ENCODE data around the gene SPATA4. TPM values are rescaled to one million over a fixed set of nuclear protein-coding genes. Genes with fewer than 3 reads are reported as not detected.

SPATA4 gene
- total and polyA plus RNA-seq, 2 of the 4 experiments (the other 2 are of a cell fraction): under 0.01 to 0.09 TPM

- no peak overlapping the region for H2BK15ac ChIP-seq (ENCODE audit: low read depth, low read length)
- no peak overlapping the region for H3K23ac ChIP-seq (ENCODE audit: low read depth, low read length)
- no CpG with 5 or more reads among the region's 3 CpGs for WGBS, 2 experiments (ENCODE audit: extremely low coverage in 2 of 2, insufficient read length in 1 of 2)
- in situ Hi-C loops (cut with MboI; ENCODE audit: low sequenced_read_pairs): no loop called here
- H3K4me2 ChIP-seq (ENCODE audit: low read depth, low read length): no peak overlapping the region
- H4K8ac ChIP-seq (ENCODE audit: low read depth in 2 of 2, low read length in 2 of 2): no peak overlapping the region
- no peak overlapping the region for H4K5ac ChIP-seq (ENCODE audit: low read depth, low read length)
- H3K36me3 ChIP-seq (ENCODE audit: control insufficient read depth, insufficient read depth, low read length): no peaks in the 10 kb centered on the region
- peak overlapping the region; percentile 54 for H2AFZ ChIP-seq (replicated peaks; ENCODE audit: low read length, poor library complexity)
- ChIA-PET CTCF (no interaction called here), POLR2A (ENCODE audit: unreplicated experiment) (no interaction called here)
- no peak overlapping the region for H3K9ac ChIP-seq (ENCODE audit: low read depth, low read length)
- no peak overlapping the region for H3K56ac ChIP-seq (ENCODE audit: extremely low read depth, insufficient read depth, low read length)
- H3K79me1 ChIP-seq (ENCODE audit: low read depth in 1 of 2, low read length in 2 of 2): no peaks in the 10 kb centered on the region
- intact Hi-C loops (cut with micrococcal nuclease): no loop called here
- ATAC-seq (ENCODE audit: low read depth): no peak
- no peak overlapping the region for H3K4me3 ChIP-seq (ENCODE audit: insufficient read depth, low read depth, low read length)
- H3K4me1 ChIP-seq (ENCODE audit: control insufficient read depth, insufficient read depth, low read length): no peaks in the 10 kb centered on the region
- H2BK5ac ChIP-seq (ENCODE audit: low read depth, low read length, poor library complexity, severe bottlenecking): no peak overlapping the region
- H3K18ac ChIP-seq (ENCODE audit: low read depth, low read length): no peak overlapping the region
- no peak overlapping the region for H2AK5ac ChIP-seq (ENCODE audit: low read depth, low read length)
- no peak overlapping the region for H3K14ac ChIP-seq (replicated peaks; ENCODE audit: low read depth, low read length)
- no peaks in the 10 kb centered on the region for H3K9me1 ChIP-seq (ENCODE audit: insufficient read depth, low read length)
- no peak overlapping the region for H2BK120ac ChIP-seq (ENCODE audit: low read depth, low read length)
- no peak for DNase-seq
- TF ChIP-seq CTCF (conservative IDR thresholded peaks at IDR 0.05; ENCODE audit: low read depth, low read length) (no peak), NFE2L2 (IDR thresholded peaks at IDR 0.05; ENCODE audit: low read depth, low read length) (no peak), ELK1 (IDR thresholded peaks at IDR 0.05; ENCODE audit: borderline replicate concordance, low read depth, low read length) (no peak), MXI1 (IDR thresholded peaks at IDR 0.05; ENCODE audit: borderline replicate concordance, low read depth, low read length) (no peak), MAZ (IDR thresholded peaks at IDR 0.05; ENCODE audit: borderline replicate concordance, low read depth, low read length) (no peak), USF2 (IDR thresholded peaks at IDR 0.05; ENCODE audit: low read depth, low read length) (no peak), BHLHE40 (IDR thresholded peaks at IDR 0.05; ENCODE audit: low read depth, low read length) (no peak), POLR2A (IDR thresholded peaks at IDR 0.05; ENCODE audit: low read depth, low read length) (no peak), FOS (IDR thresholded peaks at IDR 0.05; ENCODE audit: low read depth, low read length) (no peak), CHD1 (IDR thresholded peaks at IDR 0.05; ENCODE audit: low read depth, low read length) (no peak), SMC3 (IDR thresholded peaks at IDR 0.05; ENCODE audit: low read depth, low read length) (no peak), CEBPB (IDR thresholded peaks at IDR 0.05; ENCODE audit: low read depth, low read length) (no peak), RCOR1 (IDR thresholded peaks at IDR 0.05; ENCODE audit: insufficient replicate concordance, low read length) (no peak)
- no peak overlapping the region for H2AK9ac ChIP-seq (replicated peaks; ENCODE audit: low read depth, low read length, poor library complexity)
- H3K4ac ChIP-seq (ENCODE audit: low read depth, low read length): no peak overlapping the region
- no TSS peak for BruUV-seq (replicated peaks)
- no peaks in the 10 kb centered on the region for H3K9me3 ChIP-seq (ENCODE audit: control insufficient read depth, insufficient read depth, low read length)
- no peak overlapping the region for H3K27ac ChIP-seq (ENCODE audit: insufficient read depth, low read length)
- H4K20me1 ChIP-seq (ENCODE audit: insufficient read depth, low read length): no peaks in the 10 kb centered on the region
- no peak overlapping the region for H4K91ac ChIP-seq (ENCODE audit: insufficient read depth, low read depth, low read length)
- H3K27me3 ChIP-seq (ENCODE audit: control insufficient read depth, insufficient read depth, low read length): no peaks in the 10 kb centered on the region
- dilution Hi-C loops (cut with HindIII; ENCODE audit: low sequenced_read_pairs, unreplicated experiment): no loop called here
- no peak overlapping the region for H2BK20ac ChIP-seq (ENCODE audit: low read depth, low read length)
These were observed 14.7 kb upstream of the SPATA4 start for GRCh38 chr4:176210101-176210500.
